Mesodermal cell (in vitro differentiated cells): Measurements from ENCODE around the gene NUP188.

Experiments used
- H3K27ac ChIP-seq: 2 replicates; pipeline ENCODE4 v1.7.0; 2013; ENCODE audit warnings: mild to moderate bottlenecking, low read depth, low read length, moderate library complexity; ENCODE audit not compliant: severe bottlenecking
- H3K36me3 ChIP-seq: 2 replicates; pipeline ENCODE4 v1.7.1; 2013; ENCODE audit warnings: mild to moderate bottlenecking, low read length, moderate library complexity; ENCODE audit not compliant: control insufficient read depth, insufficient read depth
- H3K4me1 ChIP-seq: one replicate; pipeline ENCODE4 v1.7.1; 2013; ENCODE audit warnings: mild to moderate bottlenecking, low read length; ENCODE audit not compliant: insufficient read depth, control insufficient read depth, poor library complexity, severe bottlenecking
- H3K4me3 ChIP-seq: 2 replicates; pipeline ENCODE4 v1.7.0; 2013; ENCODE audit warnings: low read length, control low read depth, mild to moderate bottlenecking; ENCODE audit not compliant: insufficient read depth, poor library complexity, severe bottlenecking; ENCODE audit errors: extremely low read depth
- H3K9me3 ChIP-seq: 2 replicates; pipeline ENCODE4 v1.7.1; 2013; ENCODE audit warnings: mild to moderate bottlenecking, low read length, moderate library complexity; ENCODE audit not compliant: control insufficient read depth
- WGBS, 2 experiments: methylation state at CpG; one replicate each; pipeline ENCODE4 v1.1.5; 2013; ENCODE audit warnings: missing lambda C conversion rate in 2 of 2; ENCODE audit not compliant: insufficient coverage in 2 of 2; 5-methylcytosine and 5-hydroxymethylcytosine counted together

Gene NUP188

DNA sequence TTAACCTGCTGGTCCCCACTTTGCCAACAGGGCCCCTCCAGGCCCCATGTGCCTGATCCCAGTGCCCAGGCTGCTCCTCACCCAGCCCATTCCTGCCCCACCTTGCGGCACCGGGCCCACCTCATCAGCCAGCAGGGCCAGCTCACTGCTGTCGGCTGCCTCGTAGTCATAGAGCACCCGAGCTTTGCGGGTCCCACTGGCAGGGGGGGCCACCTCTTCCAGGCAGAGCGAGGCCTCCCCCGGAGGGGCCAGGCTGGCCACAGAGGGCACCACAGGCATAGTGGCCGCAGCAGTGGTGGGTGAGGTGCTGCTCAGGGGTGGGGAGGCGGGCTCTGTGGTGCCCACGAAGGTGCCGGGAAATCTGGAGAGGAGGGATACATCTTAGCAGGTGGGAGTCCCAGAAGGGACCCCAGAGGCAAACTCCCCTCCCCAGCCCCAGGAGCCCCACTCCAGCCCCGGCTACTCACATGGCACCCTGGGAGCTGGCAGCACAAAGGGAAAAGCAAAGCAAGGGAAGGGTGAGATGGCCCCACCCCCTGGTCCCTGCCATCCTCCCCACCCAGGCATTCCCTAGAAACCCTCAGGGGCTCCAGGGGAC lies 61.6 kb downstream of the NUP188 start:
- H3K36me3 ChIP-seq = peaks cover 73% of the 10 kb centered on the region
- 80 to 90% methylated on average over 9 to 10 of the region's 13 CpGs for WGBS, 2 experiments
- no peak overlapping the region for H3K27ac ChIP-seq
- H3K4me3 ChIP-seq = no peak overlapping the region
- H3K9me3 ChIP-seq = no peaks in the 10 kb centered on the region
- no peaks in the 10 kb centered on the region for H3K4me1 ChIP-seq

DNA sequence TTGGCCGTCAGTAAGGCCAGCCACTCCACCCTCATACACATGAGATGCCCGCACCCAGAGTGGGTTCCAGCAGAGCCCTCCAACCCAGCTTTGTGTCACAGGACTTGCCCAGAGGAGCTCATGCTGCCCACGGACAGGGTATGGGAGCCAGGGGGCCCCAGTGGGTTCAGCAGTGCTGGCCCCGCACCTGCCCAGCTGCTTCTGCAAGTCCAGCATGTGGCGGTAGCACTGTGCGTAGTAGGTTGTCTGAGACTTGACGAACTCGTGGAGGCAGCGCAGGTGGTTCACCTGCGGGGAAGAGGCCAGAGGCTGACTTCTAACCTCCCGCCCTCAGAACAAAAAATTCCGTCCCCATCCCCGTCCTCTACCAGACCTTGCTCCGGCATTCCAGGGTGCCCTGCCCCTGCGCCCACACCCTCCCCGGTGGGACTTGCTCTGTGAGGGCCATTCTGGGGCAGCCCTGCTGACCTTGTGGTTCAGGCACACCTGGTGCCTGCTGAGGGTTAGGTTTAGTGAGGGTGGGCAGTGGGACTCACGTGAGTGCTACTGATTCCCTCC lies 62.2 kb downstream of the NUP188 start:
- H3K9me3 ChIP-seq = no peaks in the 10 kb centered on the region
- H3K4me3 ChIP-seq = no peak overlapping the region
- WGBS, 2 experiments = 87 to 94% methylated on average over 11 to 16 of the region's 17 CpGs
- H3K4me1 ChIP-seq = no peaks in the 10 kb centered on the region
- H3K36me3 ChIP-seq = peaks cover 73% of the 10 kb centered on the region
- no peak overlapping the region for H3K27ac ChIP-seq

DNA sequence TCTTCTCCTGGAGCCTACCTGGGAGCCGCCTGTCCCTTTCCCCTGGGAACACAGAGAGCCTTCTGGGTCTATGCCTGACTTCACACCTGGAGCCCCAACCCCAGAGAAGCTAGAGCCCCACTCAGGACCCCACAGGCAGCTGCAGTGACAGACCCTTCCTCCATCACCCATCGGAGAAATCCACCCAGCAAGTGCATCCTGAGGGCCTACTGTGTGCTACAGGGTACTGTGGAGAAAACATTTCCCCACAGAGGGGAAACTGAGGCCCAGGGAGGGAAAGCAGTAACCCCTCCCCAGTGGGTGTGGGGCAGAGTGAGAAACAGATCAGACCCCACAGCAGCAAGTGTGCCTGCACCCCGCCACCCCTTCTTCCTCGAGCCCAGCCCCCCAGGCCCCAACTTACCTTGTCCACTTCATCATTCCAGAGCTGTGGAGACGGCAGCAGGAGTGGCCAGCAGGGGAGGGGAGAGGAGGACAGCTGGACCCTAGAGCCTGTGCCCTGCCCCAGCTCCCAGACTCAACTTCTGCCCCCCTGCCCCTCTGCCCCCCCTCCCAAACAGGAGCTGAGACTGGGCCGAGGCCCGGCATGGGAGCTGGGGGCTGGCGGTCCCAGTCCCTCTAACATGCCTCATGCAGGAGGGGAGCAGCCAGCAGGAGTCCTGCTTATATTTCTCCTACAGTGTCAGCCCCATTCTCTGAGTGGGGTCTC lies 62.9 kb downstream of the NUP188 start:
- no peaks in the 10 kb centered on the region for H3K4me1 ChIP-seq
- H3K9me3 ChIP-seq = no peaks in the 10 kb centered on the region
- H3K27ac ChIP-seq = no peak overlapping the region
- WGBS, 2 experiments = 80% methylated on average over 1 of the region's 8 CpGs; no CpG with 5 or more reads in 1 of the 2 experiments
- H3K4me3 ChIP-seq = no peak overlapping the region
- peaks cover 66% of the 10 kb centered on the region for H3K36me3 ChIP-seq

DNA sequence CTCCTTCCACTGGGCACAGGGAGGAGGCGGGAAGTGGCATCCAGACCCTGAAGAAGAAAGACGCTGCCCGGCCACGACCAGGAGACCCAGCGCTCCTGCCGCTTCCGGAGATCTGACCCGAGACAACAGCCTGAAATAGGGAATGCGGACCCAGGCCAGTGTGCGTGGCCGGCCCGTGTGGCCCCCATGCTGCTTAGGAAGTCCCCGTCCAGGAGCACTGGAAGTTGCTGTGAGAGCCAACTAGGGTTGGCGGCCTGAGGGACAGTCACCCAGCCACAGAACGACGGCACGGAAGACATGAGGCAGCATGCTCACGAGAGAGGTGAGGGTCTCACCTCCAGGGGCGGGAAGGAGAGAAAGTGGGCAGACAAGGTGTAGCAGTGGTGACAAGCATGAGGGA lies 63.7 kb downstream of the NUP188 start:
- Histone ChIP-seq H3K27ac (no peak overlapping the region), H3K4me3 (no peak overlapping the region), H3K36me3 (peaks cover 62% of the 10 kb centered on the region), H3K4me1 (no peaks in the 10 kb centered on the region), H3K9me3 (no peaks in the 10 kb centered on the region)
- WGBS, 2 experiments = 94% methylated on average over 14 to 19 of the region's 19 CpGs

DNA sequence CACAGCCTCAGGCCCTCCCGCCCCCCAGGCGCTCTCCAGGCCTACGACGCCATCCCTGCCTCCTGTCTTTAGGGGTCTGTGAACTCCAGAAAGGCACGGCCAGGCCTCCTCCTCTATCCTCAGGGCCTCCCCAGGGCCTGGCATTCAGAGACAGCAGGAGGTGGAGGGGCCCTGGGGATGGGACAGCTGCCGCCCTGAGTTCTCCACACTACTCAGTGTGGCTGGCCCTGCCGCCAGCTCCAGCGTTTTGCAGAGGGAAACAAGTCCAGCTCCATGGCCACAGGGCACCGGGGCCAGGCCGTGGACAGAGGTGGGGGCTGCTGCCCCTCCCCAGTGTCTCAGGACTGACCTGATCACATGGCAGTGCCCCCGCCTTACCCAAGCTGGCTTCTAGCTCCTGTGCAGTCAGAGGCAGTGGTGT lies 64.3 kb downstream of the NUP188 start:
- H3K36me3 ChIP-seq = peaks cover 56% of the 10 kb centered on the region
- 93 to 96% methylated on average over 4 to 5 of the region's 11 CpGs for WGBS, 2 experiments
- no peaks in the 10 kb centered on the region for H3K4me1 ChIP-seq
- H3K9me3 ChIP-seq = no peaks in the 10 kb centered on the region
- no peak overlapping the region for H3K27ac ChIP-seq
- H3K4me3 ChIP-seq = no peak overlapping the region

DNA sequence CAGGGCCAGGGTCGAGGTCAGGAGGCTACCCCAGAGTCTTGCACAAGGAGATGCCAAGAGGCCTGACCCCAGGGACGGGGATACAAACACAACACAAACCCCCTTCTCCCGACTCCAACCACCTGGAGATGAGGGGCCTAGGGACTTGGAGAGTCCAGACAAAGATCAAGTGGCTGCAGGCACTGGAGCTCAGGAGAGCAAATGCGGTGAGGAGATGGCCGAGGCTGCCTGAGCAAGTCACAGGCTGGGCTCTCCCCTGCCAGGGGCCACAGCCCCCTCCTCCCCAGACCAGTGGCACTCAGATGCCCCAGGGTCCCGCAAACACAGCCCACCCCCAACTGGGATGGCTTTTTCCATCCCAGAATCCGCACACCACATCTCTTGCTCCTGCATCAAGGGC lies 64.8 kb downstream of the NUP188 start:
- H3K27ac ChIP-seq = no peak overlapping the region
- H3K9me3 ChIP-seq = no peaks in the 10 kb centered on the region
- no peaks in the 10 kb centered on the region for H3K4me1 ChIP-seq
- no peak overlapping the region for H3K4me3 ChIP-seq
- peaks cover 51% of the 10 kb centered on the region for H3K36me3 ChIP-seq
- 82 to 100% methylated on average over 3 to 5 of the region's 7 CpGs for WGBS, 2 experiments

DNA sequence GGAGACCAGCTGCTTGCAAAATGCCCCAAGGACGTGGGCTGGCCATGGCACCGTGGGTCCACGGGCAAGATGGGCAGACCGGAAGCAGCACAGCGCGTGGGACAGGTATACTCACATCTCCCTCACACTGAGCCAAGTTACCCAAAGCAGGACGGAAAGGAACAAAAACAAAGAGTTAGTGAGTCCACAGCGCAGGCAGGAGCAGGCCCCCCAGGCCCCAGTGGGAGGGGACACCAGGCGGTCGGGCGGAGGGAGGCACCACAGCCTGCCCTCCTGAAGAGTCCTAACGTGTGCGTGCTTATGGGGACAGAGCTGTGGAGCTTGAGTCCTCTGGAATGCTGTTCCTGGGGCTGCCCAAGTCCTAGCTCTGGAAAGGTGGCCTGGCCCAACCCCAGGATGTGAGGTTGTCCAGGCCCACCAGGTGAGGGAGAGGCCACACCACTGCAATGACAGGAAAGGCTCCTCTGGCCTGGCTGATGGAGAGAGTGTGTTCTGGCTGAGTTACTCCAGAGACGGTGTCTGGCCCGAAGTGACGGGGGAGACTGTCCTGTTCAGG lies 65.5 kb downstream of the NUP188 start:
- H3K36me3 ChIP-seq = peaks cover 45% of the 10 kb centered on the region
- no peak overlapping the region for H3K27ac ChIP-seq
- H3K9me3 ChIP-seq = no peaks in the 10 kb centered on the region
- no peak overlapping the region for H3K4me3 ChIP-seq
- no peaks in the 10 kb centered on the region for H3K4me1 ChIP-seq
- 96 to 99% methylated on average over 13 to 15 of the region's 16 CpGs for WGBS, 2 experiments

DNA sequence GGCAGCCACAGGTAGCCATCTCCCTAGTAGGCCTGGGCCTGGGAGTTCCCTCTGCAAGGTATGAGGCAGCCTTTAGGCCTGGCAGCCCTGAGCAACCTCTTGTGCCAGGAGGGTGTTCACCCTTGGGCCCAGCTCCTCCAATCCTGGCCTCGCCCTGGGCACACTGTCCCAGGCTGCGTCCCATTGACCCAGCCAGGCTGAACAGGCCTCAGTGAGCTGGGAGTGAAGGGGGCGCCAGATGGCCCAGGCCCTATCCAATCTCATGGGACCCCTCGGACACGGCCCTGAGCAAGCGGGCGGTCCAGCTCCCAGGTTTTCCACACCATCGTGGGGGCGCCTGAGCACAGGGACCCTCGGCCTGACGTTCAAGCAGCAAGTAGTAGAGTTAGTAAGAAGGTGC lies 66.2 kb downstream of the NUP188 start:
- H3K9me3 ChIP-seq = no peaks in the 10 kb centered on the region
- peaks cover 38% of the 10 kb centered on the region for H3K36me3 ChIP-seq
- 93 to 96% methylated on average over 10 to 11 of the region's 11 CpGs for WGBS, 2 experiments
- H3K4me1 ChIP-seq = no peaks in the 10 kb centered on the region
- no peak overlapping the region for H3K4me3 ChIP-seq
- H3K27ac ChIP-seq = no peak overlapping the region

DNA sequence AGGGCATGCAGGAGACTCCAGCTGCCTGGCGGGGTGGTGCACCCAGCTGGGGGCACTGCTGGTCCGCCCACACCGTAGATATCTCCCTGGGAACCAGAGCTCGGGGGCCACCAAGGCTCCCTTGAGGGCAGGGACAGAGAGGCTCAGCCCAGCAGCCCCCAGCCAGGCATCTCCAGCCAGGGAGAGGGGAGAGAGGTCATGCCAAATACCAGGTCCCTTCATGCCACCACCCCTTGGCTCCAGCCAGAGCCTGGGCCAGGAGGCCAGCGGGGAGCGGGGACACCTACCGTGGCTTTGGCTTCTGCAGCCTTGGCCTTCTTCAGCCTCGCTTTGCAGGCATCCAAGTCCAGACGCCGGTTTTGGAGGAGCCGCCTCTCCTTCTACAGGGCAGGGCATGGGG lies 66.6 kb downstream of the NUP188 start:
- no peaks in the 10 kb centered on the region for H3K9me3 ChIP-seq
- peaks cover 41% of the 10 kb centered on the region for H3K36me3 ChIP-seq
- no peaks in the 10 kb centered on the region for H3K4me1 ChIP-seq
- no peak overlapping the region for H3K27ac ChIP-seq
- H3K4me3 ChIP-seq = no peak overlapping the region
- WGBS, 2 experiments = 93 to 98% methylated on average over 11 of the region's 11 CpGs

DNA sequence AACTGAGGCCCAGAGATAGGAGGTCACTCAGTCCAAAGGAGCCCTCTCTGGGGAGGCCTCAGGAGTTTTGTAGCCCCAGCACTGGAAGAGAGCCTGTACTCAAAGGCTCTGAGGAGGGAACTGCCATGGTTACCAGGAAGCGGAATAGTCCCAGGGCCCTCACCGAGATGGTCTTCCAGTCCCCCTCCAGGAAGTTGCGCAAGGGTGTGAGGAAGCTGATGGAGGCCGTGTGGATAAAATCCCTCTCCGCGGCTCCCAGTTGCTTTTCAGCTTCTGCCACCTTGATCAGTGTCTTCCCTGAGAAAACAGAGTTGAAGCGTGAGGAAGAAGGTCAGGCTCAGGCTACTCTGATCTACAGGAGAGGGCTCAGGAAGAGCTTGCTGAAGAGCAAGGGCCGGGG lies 67.1 kb downstream of the NUP188 start:
- Histone ChIP-seq H3K4me3 (no peak overlapping the region), H3K9me3 (no peaks in the 10 kb centered on the region), H3K36me3 (peaks cover 44% of the 10 kb centered on the region), H3K27ac (no peak overlapping the region), H3K4me1 (no peaks in the 10 kb centered on the region)
- WGBS, 2 experiments = 88 to 93% methylated on average over 3 to 7 of the region's 8 CpGs

DNA sequence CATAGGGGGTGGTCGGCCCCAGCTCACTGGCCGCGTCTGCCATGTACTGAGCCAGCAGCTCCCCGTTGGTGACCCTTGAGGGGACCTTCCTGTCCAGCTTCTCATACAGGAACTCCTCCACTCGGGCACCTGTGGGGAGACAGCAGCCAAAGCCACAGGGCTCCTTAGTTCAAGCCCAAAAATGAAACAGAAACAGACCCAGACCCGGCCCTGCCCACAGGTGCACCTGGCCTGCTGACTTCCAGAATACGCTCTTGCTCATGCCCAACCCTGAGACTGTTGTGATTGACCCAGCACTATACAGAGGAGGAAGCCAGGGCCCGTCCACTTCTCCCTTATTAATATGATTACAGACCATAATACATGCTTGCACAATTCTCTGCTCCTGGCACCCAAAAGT lies 73.6 kb downstream of the NUP188 start:
- no peaks in the 10 kb centered on the region for H3K9me3 ChIP-seq

More for the DNA sequence above, 73.6 kb downstream of the NUP188 start:
- Histone ChIP-seq H3K36me3 (peaks cover 8% of the 10 kb centered on the region), H3K27ac (no peak overlapping the region), H3K4me1 (peaks cover 10% of the 10 kb centered on the region), H3K4me3 (no peak overlapping the region)
- 86 to 91% methylated on average over 6 to 8 of the region's 8 CpGs for WGBS, 2 experiments
